Measurements from ENCODE around the gene CEBPE.

CEBPE gene

GRCh38 chr14:23118506-23119362 lies at the start of gene CEBPE:
Gene CEBPE, minus strand, starts transcription at chr14:23119255. Its CDS starts 164 bp downstream, at chr14:23119091.
- no peak for DNase-seq (ENCODE audit: low spot score)

GRCh38 chr14:23168246-23168645 lies 49.2 kb upstream of the CEBPE start:
- DNase-seq (ENCODE audit: low spot score), result no peak

GRCh38 chr14:23167116-23167847 lies 48.2 kb upstream of the CEBPE start:
- DNase-seq (ENCODE audit: low spot score), result no peak

- no peak for DNase-seq (ENCODE audit: low spot score)
Observed at GRCh38 chr14:23164949-23165348, 45.9 kb upstream of the CEBPE start.

- DNase-seq (ENCODE audit: low spot score), result no peak
Observed at GRCh38 chr14:23164250-23164649, 45.2 kb upstream of the CEBPE start.

GRCh38 chr14:23163830-23164229 lies 44.8 kb upstream of the CEBPE start:
- DNase-seq (ENCODE audit: low spot score), result no peak

- DNase-seq (ENCODE audit: low spot score), result no peak
Observed at GRCh38 chr14:23162800-23163199, 43.7 kb upstream of the CEBPE start.

- DNase-seq (ENCODE audit: low spot score), result no peak
Observed at GRCh38 chr14:23162005-23162404, 43.0 kb upstream of the CEBPE start.

- DNase-seq (ENCODE audit: low spot score), result no peak
Observed at GRCh38 chr14:23160924-23161522, 42.0 kb upstream of the CEBPE start.

- DNase-seq (ENCODE audit: low spot score), result no peak
Observed at GRCh38 chr14:23159532-23159931, 40.5 kb upstream of the CEBPE start.

- no peak for DNase-seq (ENCODE audit: low spot score)
Observed at GRCh38 chr14:23158779-23159178, 39.7 kb upstream of the CEBPE start.

- DNase-seq (ENCODE audit: low spot score), result no peak
Observed at GRCh38 chr14:23154964-23155587, 36.0 kb upstream of the CEBPE start.

GRCh38 chr14:23153851-23154796 lies 35.1 kb upstream of the CEBPE start:
- DNase-seq (ENCODE audit: low spot score), result peak; percentile 85

GRCh38 chr14:23151342-23151741 lies 32.3 kb upstream of the CEBPE start:
- no peak for DNase-seq (ENCODE audit: low spot score)

- DNase-seq (ENCODE audit: low spot score), result no peak
Observed at GRCh38 chr14:23149745-23150144, 30.7 kb upstream of the CEBPE start.

GRCh38 chr14:23148591-23149249 lies 29.7 kb upstream of the CEBPE start:
- no peak for DNase-seq (ENCODE audit: low spot score)

GRCh38 chr14:23147676-23148075 lies 28.6 kb upstream of the CEBPE start:
- DNase-seq (ENCODE audit: low spot score), result no peak

- DNase-seq (ENCODE audit: low spot score), result no peak
Observed at GRCh38 chr14:23146980-23147379, 27.9 kb upstream of the CEBPE start.

- no peak for DNase-seq (ENCODE audit: low spot score)
Observed at GRCh38 chr14:23146351-23146910, 27.4 kb upstream of the CEBPE start.

- no peak for DNase-seq (ENCODE audit: low spot score)
Observed at GRCh38 chr14:23145794-23146350, 26.8 kb upstream of the CEBPE start.
